HepG2 (cell line): ENCODE results near the gene DCTN3. TPM values are rescaled to one million over a fixed set of nuclear protein-coding genes. Genes with fewer than 3 reads are reported as not detected.

ENCODE experiments used
- ARID3A ChIP-seq: IDR thresholded peaks from 2 replicates; pipeline ENCODE4 v1.6.1; 2012; ENCODE audit warnings: low read depth, low read length, improper control_type of control experiment
- CBX1 ChIP-seq: IDR thresholded peaks from one replicate; pipeline ENCODE4 v1.6.1; 2016; ENCODE audit warnings: antibody characterized with exemption, low read depth
- HNRNPH1 ChIP-seq: fragments of 200-400 bp; formaldehyde crosslinking; optimal IDR thresholded peaks from 2 replicates; pipeline ENCODE3; 2017; ENCODE audit warnings: mild to moderate bottlenecking, low read depth, low read length
- HOXA7 ChIP-seq: sonication (generic); formaldehyde crosslinking; IDR thresholded peaks from 2 replicates; pipeline ENCODE4 v1.8.1; 2022; ENCODE audit warnings: mild to moderate bottlenecking, missing genetic modification reagents, moderate library complexity
- PHB2 ChIP-seq: fragments of 450-650 bp; IDR thresholded peaks from 2 replicates; pipeline ENCODE4 v1.6.1; 2018; ENCODE audit not compliant: partially characterized antibody
- SATB2 ChIP-seq: sonication (generic); formaldehyde crosslinking; IDR thresholded peaks from 2 replicates; pipeline ENCODE4 v1.5.0; 2020; ENCODE audit warnings: missing genetic modification reagents
- SCMH1 ChIP-seq: sonication (generic); formaldehyde crosslinking; IDR thresholded peaks from 2 replicates; pipeline ENCODE4 v1.9.0; 2021; ENCODE audit warnings: missing genetic modification reagents, mild to moderate bottlenecking, borderline replicate concordance
- TBX3 ChIP-seq: fragments of 450-650 bp; IDR thresholded peaks from 2 replicates; pipeline ENCODE4 v1.6.1; 2017; ENCODE audit warnings: antibody characterized with exemption, mild to moderate bottlenecking, inconsistent platforms, borderline replicate concordance
- ZGPAT ChIP-seq: IDR thresholded peaks from 2 replicates; pipeline ENCODE4 v1.6.1; 2016; ENCODE audit warnings: mild to moderate bottlenecking
- ZNF30 ChIP-seq: sonication (generic); formaldehyde crosslinking; IDR thresholded peaks from 2 replicates; pipeline ENCODE4 v1.5.0; 2020; ENCODE audit warnings: mild to moderate bottlenecking, missing genetic modification reagents
- ZNF350 ChIP-seq: sonication (generic); formaldehyde crosslinking; IDR thresholded peaks from 2 replicates; pipeline ENCODE4 v1.4.0; 2020; ENCODE audit warnings: mild to moderate bottlenecking, low read depth, missing genetic modification reagents, borderline replicate concordance
- ZNF619 ChIP-seq: sonication (generic); formaldehyde crosslinking; IDR thresholded peaks from 2 replicates; pipeline ENCODE4 v1.4.0; 2020; ENCODE audit warnings: mild to moderate bottlenecking, missing genetic modification reagents
- ZNF703 ChIP-seq: sonication (generic); formaldehyde crosslinking; IDR thresholded peaks from 2 replicates; pipeline ENCODE4 v1.5.1; 2020; ENCODE audit warnings: missing genetic modification reagents, mild to moderate bottlenecking, moderate library complexity, borderline replicate concordance
- polyA plus RNA-seq, 8 experiments: library from polyadenylated mRNA; depleted of rRNA in 3 of 8; stranded (reverse) in 7 of 8; unstranded in 1 of 8; fragments of >200 nt; fragmentation: Illumina TruSeq in 4 of 8; extraction: Trizol in 4 of 8; gene quantifications; 2 replicates each; pipeline versions ENCODE4 v1.2.1 to v1.2.3, GENCODE V29; 2011 to 2016; ENCODE audit warnings: low read depth in 4 of 8, missing spikeins in 1 of 8, mixed read lengths in 1 of 8; ENCODE audit not compliant: insufficient read depth in 1 of 8
- total RNA-seq, 5 experiments: library from RNA; depleted of rRNA; stranded (reverse); fragments of >200 nt; fragmentation: Illumina TruSeq; extraction: Trizol; gene quantifications; 2 replicates each; pipeline ENCODE4 v1.2.3, GENCODE V29; 2016; ENCODE audit warnings: low read depth in 1 of 5
- TF ChIP-seq, protein P1 (sequence below): sonication (generic); formaldehyde crosslinking; conservative IDR thresholded peaks from 2 replicates; pipeline ENCODE4 v1.4.0; 2020; ENCODE audit warnings: missing genetic modification reagents
- TF ChIP-seq, protein P2 (sequence below): sonication (generic); formaldehyde crosslinking; conservative IDR thresholded peaks from 2 replicates; pipeline ENCODE4 v1.4.0; 2020; ENCODE audit warnings: missing genetic modification reagents
- TF ChIP-seq, protein P3 (sequence below): sonication (generic); formaldehyde crosslinking; IDR thresholded peaks from 2 replicates; pipeline ENCODE4 v1.8.0; 2022; ENCODE audit warnings: missing genetic modification reagents, mild to moderate bottlenecking, moderate library complexity, borderline replicate concordance

Gene DCTN3
- total and polyA plus RNA-seq, 2 of the 13 experiments (the other 11 are each of a cell fraction or from before 2014, with no cell fraction given) = 27.4 to 34.5 TPM

DNA sequence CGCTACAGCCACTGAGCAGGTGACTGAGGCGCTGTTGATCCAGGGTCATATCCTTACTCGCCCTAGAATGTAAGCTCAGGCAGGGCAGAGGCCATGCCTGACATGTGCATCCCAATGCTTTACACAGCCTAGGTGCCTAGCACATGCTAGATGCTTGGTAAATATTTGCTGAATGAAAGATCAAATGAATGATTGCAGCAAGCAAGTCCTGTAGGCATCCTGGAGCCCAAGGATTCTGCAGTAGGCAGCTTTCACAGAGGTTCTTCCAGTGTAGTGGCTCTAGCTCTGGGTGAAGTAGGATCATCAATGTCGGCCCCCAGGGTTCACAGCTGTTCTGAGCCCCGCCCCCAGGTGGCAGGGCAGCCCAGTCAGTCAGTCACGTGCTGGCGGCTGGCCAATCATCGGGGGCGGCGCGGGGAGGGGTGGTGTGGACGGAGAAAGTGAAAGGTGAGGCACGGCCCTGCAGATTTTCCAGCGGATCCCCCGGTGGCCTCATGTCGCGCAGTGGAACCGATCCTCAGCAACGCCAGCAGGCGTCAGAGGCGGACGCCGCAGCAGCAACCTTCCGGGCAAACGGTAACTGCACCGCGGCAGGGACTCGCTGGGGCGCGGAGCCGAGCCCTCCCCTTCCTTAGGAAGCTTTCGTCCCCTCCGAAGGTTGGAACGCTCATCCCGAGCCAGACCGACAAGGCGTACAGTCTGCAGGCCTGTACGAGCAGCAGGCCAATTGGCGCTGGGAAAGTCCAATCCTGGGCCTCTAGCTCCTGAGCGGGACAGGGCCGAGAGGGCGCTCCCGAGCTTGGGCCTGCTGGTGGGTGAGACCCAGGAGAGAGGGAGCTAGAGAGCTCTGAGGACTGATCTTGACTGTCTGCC lies 26.2 kb upstream of the DCTN3 start, which contains the start of gene GALT (continued):
- TF ChIP-seq, protein P1, sequence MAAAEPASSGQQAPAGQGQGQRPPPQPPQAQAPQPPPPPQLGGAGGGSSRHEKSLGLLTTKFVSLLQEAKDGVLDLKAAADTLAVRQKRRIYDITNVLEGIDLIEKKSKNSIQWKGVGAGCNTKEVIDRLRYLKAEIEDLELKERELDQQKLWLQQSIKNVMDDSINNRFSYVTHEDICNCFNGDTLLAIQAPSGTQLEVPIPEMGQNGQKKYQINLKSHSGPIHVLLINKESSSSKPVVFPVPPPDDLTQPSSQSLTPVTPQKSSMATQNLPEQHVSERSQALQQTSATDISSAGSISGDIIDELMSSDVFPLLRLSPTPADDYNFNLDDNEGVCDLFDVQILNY = no peak
- TF ChIP-seq HNRNPH1 (no peak), CBX1 (peak; percentile 36), SATB2 (CRISPR knock-in tag) (no peak), ZNF350 (CRISPR knock-in tag) (peak; percentile 67; the same call in 1 of the 2 replicates), ZNF30 (CRISPR knock-in tag) (0 out of 2 replicates have a peak, but pooled peaks have one; percentile 28), SCMH1 (no peak), ZGPAT (CRISPR knock-in tag) (peak; percentile 80), PHB2 (no peak), HOXA7 (no peak), ARID3A (no peak), ZNF619 (CRISPR knock-in tag) (peak; percentile 15; the same call in 1 of the 2 replicates), ZNF703 (peak; percentile 19; the same call in 1 of the 2 replicates), TBX3 (peak; percentile 54; the same call in 1 of the 2 replicates)
- TF ChIP-seq, protein P2, sequence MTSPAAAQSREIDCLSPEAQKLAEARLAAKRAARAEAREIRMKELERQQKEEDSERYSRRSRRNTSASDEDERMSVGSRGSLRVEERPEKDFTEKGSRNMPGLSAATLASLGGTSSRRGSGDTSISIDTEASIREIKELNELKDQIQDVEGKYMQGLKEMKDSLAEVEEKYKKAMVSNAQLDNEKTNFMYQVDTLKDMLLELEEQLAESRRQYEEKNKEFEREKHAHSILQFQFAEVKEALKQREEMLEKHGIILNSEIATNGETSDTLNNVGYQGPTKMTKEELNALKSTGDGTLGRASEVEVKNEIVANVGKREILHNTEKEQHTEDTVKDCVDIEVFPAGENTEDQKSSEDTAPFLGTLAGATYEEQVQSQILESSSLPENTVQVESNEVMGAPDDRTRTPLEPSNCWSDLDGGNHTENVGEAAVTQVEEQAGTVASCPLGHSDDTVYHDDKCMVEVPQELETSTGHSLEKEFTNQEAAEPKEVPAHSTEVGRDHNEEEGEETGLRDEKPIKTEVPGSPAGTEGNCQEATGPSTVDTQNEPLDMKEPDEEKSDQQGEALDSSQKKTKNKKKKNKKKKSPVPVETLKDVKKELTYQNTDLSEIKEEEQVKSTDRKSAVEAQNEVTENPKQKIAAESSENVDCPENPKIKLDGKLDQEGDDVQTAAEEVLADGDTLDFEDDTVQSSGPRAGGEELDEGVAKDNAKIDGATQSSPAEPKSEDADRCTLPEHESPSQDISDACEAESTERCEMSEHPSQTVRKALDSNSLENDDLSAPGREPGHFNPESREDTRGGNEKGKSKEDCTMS (CRISPR knock-in tag) = no peak
- TF ChIP-seq, protein P3, sequence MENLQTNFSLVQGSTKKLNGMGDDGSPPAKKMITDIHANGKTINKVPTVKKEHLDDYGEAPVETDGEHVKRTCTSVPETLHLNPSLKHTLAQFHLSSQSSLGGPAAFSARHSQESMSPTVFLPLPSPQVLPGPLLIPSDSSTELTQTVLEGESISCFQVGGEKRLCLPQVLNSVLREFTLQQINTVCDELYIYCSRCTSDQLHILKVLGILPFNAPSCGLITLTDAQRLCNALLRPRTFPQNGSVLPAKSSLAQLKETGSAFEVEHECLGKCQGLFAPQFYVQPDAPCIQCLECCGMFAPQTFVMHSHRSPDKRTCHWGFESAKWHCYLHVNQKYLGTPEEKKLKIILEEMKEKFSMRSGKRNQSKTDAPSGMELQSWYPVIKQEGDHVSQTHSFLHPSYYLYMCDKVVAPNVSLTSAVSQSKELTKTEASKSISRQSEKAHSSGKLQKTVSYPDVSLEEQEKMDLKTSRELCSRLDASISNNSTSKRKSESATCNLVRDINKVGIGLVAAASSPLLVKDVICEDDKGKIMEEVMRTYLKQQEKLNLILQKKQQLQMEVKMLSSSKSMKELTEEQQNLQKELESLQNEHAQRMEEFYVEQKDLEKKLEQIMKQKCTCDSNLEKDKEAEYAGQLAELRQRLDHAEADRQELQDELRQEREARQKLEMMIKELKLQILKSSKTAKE (CRISPR knock-in tag) = peak; percentile 22; the same call in 1 of the 2 replicates
